ENCODE results near the gene AMDHD2.
"Not testable (repeated sequence)": the region's sequence is repeated elsewhere in the genome, so short reads cannot be mapped to it uniquely, and the experiment has no call there.

The AMDHD2 gene

GRCh38 chr16:2535625-2536013 lies 15.4 kb downstream of the AMDHD2 start:
- DNase-seq, result no peak

- DNase-seq, result peak; percentile 97
Measured at GRCh38 chr16:2537451-2538379, 17.5 kb downstream of the AMDHD2 start, which contains the start of gene PDPK1. PDPK1 (plus strand) TSS chr16:2538021; CDS start chr16:2538113, 92 bp downstream.

- DNase-seq, result not testable (repeated sequence)
Measured at GRCh38 chr16:2539192-2539844, 19.1 kb downstream of the AMDHD2 start.

GRCh38 chr16:2539845-2540458 lies 19.8 kb downstream of the AMDHD2 start:
- DNase-seq, result not testable (repeated sequence)

- not testable (repeated sequence) for DNase-seq
Measured at GRCh38 chr16:2540912-2541311, 20.7 kb downstream of the AMDHD2 start.

DNA sequence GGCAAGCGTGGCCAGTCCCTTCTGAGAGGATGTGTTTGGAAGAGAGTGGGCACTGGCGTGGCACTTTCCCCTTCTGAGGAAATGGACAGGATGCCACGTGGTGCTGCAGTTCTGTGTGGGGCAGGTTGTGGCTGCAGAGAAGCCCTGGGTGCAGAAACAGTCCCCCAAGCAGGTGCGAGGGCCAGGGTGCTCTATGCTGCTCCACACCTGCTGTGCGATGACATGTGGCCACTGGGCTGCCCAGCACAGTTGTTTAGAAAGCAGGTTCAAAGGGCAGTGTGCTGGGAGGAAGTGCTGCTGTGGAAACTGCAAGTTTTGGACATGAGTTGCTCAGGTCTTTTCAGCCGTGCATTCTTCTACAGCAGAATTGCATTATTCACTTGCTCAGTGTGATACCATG lies 21.2 kb downstream of the AMDHD2 start:
- not testable (repeated sequence) for DNase-seq

GRCh38 chr16:2543771-2544170 lies 23.6 kb downstream of the AMDHD2 start:
- not testable (repeated sequence) for DNase-seq

DNA sequence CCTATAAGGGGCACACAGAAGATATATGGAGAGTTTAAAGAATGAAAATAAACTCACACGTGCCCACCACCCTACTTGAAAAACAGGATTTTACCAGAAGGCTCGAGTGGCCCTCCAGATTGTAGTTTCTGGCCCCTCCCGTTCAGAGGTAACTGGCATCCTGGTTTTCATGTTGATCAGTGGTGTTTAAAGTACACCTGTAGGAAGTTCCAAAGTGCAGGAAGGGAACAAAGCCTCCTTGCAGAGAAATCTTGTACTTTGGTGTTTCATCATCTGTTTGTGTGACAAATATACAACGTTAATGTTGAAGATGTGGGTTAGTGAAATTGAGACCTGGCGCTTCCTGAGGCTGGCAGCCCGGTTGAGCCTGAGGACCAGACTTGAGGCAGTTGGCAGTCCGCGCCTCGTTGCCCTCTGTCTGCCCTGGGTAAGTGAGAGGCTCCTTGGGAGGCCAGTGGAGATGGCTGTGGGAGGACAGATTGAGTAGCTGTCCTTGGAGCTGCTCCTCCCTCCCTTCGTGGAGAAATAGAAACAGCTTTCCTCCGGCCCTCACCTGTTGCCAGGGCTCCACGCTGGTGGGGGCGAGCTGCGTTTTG lies 30.2 kb downstream of the AMDHD2 start:
- not testable (repeated sequence) for DNase-seq

GRCh38 chr16:2551420-2551889 lies 31.3 kb downstream of the AMDHD2 start:
- DNase-seq, result not testable (repeated sequence)

DNA sequence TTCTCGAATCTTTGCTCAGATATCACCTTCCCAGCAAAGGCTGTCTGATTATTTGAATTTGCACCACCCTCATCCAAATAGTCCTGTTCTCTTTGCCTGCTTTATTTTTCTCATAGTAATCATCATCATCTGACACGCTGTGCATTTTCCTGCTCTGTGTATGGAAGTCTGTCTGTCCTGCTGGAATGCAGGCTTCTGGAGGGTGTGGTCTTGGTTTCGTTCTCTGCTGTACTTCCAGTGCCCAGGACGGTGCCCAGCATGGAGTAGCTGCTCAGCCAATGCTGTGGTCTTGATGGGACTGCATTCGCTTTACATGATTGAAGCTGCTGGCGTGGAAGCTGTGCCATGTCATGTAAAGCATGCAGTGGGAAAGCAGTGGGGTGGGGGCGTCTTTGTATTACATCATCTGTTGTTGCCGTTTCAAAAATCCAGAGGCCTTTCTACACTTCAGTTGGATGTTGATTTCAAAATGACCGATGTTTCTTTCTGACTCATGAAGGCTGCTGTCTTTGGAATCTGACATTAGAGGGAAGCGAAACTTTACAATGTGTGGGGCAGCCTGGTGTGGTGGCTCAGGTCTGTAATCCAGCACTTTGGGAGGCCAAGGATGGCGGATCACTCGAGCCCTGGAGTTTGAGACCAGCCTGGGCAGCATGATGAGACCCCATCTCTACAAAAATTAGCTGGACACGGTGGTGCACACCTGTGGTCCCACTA lies 34.7 kb downstream of the AMDHD2 start:
- DNase-seq, result not testable (repeated sequence)

DNA sequence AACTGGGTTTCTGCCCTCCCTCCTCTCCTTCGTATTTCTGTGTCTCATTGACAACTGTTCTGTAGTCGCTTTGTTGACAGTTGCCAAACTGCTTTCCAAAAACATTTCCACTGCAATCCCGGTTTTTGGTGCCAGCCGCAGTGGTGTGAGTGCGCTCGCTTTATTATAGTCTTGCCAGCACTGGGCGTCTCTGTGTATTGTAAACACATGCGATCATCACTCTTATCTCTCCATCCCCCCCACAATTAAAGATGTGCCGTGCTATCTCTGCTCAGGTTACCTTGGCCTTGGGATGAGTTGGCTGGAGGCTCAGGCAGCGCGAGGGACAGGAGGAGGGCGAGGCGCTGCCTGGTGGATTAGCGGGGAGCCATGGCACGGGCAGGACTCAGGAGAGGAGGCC lies 37.0 kb downstream of the AMDHD2 start:
- DNase-seq, result not testable (repeated sequence)

GRCh38 chr16:2560131-2560797 lies 40.1 kb downstream of the AMDHD2 start:
- DNase-seq, result not testable (repeated sequence)

DNA sequence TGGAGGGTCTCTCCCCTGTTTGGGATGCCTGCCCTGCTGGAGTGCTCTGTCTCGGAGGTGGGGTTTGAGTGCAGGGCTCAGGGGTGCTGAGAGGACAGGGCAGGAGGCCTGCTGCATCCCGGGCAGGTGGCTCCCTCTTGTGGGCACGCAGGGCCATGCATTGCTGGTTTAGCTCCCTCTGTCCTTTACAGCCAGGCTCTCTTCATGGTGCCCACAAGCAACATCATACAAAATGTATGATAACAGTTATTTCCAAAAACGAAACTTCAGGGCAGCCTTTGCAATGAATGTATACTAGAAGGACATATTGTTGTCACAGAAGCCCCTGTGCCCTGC lies 40.6 kb downstream of the AMDHD2 start:
- not testable (repeated sequence) for DNase-seq

GRCh38 chr16:2567506-2567905 lies 47.3 kb downstream of the AMDHD2 start:
- DNase-seq, result not testable (repeated sequence)

DNA sequence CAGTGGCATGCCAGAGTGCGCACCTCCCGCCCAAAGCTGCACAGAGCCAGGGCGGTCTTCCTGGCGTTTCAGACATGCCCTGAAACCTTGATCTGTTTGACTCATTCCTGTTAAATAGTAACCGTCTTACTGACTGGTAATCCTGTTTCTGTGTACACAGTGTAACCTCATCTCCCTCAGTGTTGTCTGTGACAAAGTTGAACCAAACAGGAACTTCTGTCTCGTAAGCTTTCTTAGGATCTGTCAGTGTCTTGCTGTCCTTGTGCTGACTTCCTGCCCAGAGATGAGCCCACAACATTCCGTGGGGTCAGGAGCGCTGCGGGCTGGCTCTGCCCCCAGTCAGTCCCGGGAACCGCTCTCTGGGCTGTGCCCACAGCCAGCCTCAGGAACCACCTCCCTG lies 48.4 kb downstream of the AMDHD2 start:
- DNase-seq, result not testable (repeated sequence)

- DNase-seq, result not testable (repeated sequence)
Measured at GRCh38 chr16:2572704-2573103, 52.5 kb downstream of the AMDHD2 start.

GRCh38 chr16:2575839-2576238 lies 55.7 kb downstream of the AMDHD2 start:
- DNase-seq, result not testable (repeated sequence)

DNA sequence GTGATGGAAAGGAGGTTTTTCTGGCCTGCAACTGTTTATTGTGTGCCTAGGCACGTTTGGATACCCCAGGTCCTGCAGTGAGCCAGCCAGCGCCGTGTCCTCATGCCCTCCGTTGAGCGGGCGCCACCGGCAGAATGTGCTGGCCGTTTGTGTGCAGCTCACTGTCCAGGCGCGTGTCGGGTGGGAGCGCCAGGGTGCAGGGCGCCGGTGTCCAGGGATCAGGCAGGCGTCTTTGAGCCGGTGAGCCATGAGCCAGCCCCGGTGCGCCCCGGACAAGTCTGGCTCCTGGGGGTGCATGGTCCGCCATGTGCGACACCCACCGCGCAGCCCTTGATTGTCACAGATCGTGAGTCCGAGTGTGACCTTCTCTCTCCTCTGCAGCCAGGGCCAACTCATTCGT lies 56.9 kb downstream of the AMDHD2 start:
- DNase-seq, result not testable (repeated sequence)

DNA sequence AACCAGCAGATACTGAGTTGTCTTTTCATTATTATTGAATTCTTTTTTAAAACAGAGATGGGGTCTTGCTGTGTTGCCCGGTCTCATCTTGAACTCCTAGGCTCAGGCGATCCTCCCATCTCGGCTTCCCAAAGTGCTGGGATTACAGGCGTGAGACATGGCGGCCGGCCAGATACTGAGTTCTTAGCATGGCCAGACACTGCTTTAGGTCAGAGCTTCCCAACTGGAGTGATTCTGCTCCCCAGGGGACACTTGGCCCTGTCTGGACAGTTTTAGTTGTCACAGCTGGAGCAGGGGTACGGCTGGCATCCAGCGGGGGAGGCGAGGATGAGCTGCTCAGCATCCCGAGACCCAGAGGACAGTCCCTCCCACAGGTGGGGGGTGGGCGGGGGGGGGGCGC lies 58.7 kb downstream of the AMDHD2 start:
- not testable (repeated sequence) for DNase-seq

DNA sequence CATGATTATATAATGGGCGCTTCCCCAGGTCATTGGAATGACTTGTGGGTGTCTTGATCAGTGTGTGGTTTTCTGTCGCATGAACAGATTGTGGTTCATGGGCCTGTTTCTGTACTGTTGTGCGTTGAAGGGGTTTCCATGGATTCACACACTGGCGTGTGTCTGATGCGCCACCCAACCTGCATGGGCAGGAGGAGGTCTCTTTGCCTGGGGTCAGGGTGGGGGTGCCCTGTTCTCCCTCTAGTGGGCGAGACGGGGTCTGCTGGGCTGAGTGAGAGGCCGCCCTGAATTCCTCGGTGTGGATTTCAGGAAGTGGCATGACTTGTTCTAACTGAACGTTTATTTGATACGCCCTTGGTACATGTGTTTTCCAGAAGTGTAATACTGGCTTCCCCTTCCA lies 60.0 kb downstream of the AMDHD2 start:
- DNase-seq, result peak; percentile 21

GRCh38 chr16:2580818-2581217 lies 60.6 kb downstream of the AMDHD2 start:
- not testable (repeated sequence) for DNase-seq
